HCT116 (cell line): ENCODE results near the gene SLC35F6.
"Not testable (repeated sequence)": the region's sequence is repeated elsewhere in the genome, so short reads cannot be mapped to it uniquely, and the experiment has no call there.

Experiments used
- CEBPB ChIP-seq: IDR thresholded peaks from 2 replicates; pipeline ENCODE4 v1.6.1; 2012; ENCODE audit warnings: low read depth
- POLR2A ChIP-seq: IDR thresholded peaks from 2 replicates; pipeline ENCODE4 v1.7.0; 2011; ENCODE audit warnings: borderline replicate concordance; ENCODE audit not compliant: insufficient read depth, insufficient read length; ENCODE audit errors: extremely low read depth
- POLR2AphosphoS5 ChIP-seq: IDR thresholded peaks from 2 replicates; pipeline ENCODE4 v1.6.1; 2011; ENCODE audit warnings: mild to moderate bottlenecking, low read depth, low read length, moderate library complexity
- ZNF274 ChIP-seq: fragments of 200-500 bp; sonication (Bioruptor generic); IDR thresholded peaks from 2 replicates; pipeline ENCODE4 v1.6.1; 2014; ENCODE audit warnings: mild to moderate bottlenecking, low read depth, low read length, inconsistent platforms
- TF ChIP-seq, protein P1 (sequence below), 3 experiments: fragments of 200-600 bp in 1 of 3; sonication (generic) in 1 of 3; IDR thresholded peaks in 2 of 3; conservative IDR thresholded peaks in 1 of 3; 2 replicates each; pipeline ENCODE4 v1.5.1; 2012 to 2017; ENCODE audit warnings: low read depth in 2 of 3, low read length in 2 of 3, antibody characterized with exemption in 1 of 3, borderline replicate concordance in 1 of 3, control low read depth in 1 of 3, mild to moderate bottlenecking in 1 of 3, mixed read lengths in 1 of 3, mixed run types in 1 of 3, moderate library complexity in 1 of 3; ENCODE audit not compliant: insufficient read depth in 1 of 3

DNA sequence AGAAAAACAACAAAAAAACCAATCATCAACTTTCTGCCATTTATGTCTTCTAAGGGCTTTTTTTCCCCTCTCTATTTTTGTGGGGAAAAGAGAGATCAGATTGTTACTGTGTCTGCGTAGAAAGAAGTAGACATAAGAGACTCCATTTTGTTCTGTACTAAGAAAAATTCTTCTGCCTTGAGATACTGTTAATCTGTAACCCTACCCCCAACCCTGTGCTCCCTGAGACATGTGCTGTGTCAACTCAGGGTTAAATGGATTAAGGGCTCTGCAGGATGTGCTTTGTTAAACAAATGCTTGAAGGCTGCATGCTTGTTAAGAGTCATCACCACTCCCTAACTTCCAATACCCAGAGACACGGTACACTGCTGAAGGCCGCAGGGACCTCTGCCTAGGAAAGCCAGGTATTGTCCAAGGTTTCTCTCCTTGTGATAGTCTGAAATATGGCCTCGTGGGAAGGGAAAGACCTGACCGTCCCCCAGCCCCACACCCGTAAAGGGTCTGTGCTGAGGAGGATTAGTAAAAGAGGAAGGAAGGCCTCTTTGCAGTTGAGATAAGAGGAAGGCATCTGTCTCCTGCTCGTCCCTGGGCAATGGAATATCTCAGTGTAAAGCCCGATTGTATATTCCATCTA, 14.2 kb upstream of the SLC35F6 start:
- TF ChIP-seq, protein P1, sequence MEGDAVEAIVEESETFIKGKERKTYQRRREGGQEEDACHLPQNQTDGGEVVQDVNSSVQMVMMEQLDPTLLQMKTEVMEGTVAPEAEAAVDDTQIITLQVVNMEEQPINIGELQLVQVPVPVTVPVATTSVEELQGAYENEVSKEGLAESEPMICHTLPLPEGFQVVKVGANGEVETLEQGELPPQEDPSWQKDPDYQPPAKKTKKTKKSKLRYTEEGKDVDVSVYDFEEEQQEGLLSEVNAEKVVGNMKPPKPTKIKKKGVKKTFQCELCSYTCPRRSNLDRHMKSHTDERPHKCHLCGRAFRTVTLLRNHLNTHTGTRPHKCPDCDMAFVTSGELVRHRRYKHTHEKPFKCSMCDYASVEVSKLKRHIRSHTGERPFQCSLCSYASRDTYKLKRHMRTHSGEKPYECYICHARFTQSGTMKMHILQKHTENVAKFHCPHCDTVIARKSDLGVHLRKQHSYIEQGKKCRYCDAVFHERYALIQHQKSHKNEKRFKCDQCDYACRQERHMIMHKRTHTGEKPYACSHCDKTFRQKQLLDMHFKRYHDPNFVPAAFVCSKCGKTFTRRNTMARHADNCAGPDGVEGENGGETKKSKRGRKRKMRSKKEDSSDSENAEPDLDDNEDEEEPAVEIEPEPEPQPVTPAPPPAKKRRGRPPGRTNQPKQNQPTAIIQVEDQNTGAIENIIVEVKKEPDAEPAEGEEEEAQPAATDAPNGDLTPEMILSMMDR (IDR thresholded peaks at IDR 0.05 in 2 of 3, conservative IDR thresholded peaks at IDR 0.05 in 1 of 3; ENCODE audit: borderline replicate concordance in 1 of 3, insufficient read depth in 1 of 3, low read depth in 2 of 3, low read length in 2 of 3): not testable (repeated sequence)
- TF ChIP-seq CEBPB, ZNF274, POLR2A, POLR2AphosphoS5: not testable (repeated sequence)
